Retinal pigment epithelial cell (primary cell): Measurements from ENCODE around the gene THSD8.

Experiments used
- DNase-seq: peaks from one replicate; pipeline ENCODE4 v3.0.0-alpha.2; 2010; ENCODE audit warnings: low read depth
- H3K4me3 ChIP-seq: 2 replicates; pipeline ENCODE4 v1.5.1; 2011; ENCODE audit warnings: mild to moderate bottlenecking, low read length, control low read depth, moderate library complexity
- TF ChIP-seq, protein P1 (sequence below): conservative IDR thresholded peaks from 2 replicates; pipeline ENCODE4 v1.5.1; 2011; ENCODE audit warnings: low read depth, low read length, control low read depth, inconsistent platforms

The THSD8 gene

DNA sequence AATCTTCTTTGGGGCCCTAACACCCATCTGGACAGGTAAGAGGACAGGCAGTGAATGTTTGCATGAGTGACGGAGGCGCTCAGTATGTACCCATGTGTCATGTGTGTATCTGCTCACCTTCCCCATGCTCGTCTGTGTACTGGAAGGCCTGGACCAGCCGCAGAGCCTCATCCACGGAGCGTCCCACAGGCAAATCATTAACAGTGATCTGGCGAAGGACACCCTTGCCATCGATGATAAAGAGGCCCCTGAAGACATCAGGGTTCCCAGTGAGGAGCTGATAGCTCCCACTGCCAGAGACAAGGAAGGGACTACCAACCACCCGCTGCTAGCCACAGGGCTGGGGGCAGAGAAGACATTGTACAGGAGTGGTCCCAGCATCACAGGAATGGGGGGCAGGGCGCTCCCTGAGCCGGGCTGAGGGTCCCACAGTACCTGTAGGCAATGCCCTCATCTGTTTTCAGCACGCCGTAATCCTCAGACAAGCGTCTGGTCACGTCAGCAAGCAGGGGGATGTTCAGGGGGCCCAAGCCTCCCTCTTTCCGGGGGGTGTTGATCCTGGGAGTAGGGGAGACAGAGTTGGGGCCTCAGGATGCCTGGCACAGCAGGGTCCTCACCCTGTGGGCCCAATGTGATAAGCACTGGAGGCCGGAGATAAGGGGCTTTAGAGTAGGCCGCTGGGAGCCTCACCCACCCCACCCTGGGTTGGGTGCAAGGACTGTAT is 2.0 kb upstream of the THSD8 start:
- TF ChIP-seq, protein P1, sequence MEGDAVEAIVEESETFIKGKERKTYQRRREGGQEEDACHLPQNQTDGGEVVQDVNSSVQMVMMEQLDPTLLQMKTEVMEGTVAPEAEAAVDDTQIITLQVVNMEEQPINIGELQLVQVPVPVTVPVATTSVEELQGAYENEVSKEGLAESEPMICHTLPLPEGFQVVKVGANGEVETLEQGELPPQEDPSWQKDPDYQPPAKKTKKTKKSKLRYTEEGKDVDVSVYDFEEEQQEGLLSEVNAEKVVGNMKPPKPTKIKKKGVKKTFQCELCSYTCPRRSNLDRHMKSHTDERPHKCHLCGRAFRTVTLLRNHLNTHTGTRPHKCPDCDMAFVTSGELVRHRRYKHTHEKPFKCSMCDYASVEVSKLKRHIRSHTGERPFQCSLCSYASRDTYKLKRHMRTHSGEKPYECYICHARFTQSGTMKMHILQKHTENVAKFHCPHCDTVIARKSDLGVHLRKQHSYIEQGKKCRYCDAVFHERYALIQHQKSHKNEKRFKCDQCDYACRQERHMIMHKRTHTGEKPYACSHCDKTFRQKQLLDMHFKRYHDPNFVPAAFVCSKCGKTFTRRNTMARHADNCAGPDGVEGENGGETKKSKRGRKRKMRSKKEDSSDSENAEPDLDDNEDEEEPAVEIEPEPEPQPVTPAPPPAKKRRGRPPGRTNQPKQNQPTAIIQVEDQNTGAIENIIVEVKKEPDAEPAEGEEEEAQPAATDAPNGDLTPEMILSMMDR = no peak
- no peak for DNase-seq
- H3K4me3 ChIP-seq = no peak overlapping the region

DNA sequence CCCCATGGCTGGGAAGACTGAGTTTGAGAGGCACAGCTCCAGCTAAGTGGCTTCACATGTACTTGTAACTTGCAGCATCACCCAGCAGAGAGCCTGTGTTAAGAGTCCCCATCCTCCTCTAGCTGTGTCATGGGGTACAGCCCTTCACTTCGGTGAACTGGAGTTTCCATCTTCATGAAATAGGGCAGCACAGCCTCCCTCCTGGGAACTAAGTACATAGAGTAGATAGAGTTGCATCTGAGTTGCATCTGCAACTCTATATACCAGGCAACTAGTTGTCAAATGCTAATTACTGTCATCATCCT is 1.5 kb upstream of the THSD8 start:
- DNase-seq = no peak
- H3K4me3 ChIP-seq = peak overlapping the region; percentile 89
- TF ChIP-seq, protein P1 = no peak

DNA sequence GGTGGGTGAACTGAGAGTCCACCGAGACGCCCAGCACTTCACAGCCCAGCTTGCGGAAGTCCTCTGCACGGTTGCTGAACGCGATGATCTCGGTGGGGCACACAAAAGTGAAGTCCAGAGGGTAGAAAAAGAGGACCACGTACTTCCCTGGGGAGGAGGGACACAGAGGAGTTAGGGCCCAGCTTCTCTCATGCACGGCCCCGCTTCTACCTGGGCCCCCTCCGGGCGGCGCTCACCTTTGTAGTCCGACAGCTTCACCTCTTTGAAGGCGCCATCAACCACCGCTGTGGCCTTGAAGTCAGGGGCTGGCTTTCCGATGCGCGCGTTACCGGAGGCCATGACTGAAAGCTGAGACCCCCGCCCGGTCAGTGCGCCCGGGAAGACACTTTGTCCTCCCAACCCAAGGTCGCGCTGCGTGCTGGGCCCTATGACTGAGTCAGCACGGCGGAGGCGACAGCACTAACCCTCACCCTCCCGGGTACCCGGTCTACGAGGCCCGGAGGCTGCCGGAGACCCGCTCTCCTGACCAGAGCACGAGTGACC is 875 bp upstream of the THSD8 start:
- peak overlapping the region; percentile 89 for H3K4me3 ChIP-seq
- TF ChIP-seq, protein P1 = no peak
- DNase-seq = no peak

DNA sequence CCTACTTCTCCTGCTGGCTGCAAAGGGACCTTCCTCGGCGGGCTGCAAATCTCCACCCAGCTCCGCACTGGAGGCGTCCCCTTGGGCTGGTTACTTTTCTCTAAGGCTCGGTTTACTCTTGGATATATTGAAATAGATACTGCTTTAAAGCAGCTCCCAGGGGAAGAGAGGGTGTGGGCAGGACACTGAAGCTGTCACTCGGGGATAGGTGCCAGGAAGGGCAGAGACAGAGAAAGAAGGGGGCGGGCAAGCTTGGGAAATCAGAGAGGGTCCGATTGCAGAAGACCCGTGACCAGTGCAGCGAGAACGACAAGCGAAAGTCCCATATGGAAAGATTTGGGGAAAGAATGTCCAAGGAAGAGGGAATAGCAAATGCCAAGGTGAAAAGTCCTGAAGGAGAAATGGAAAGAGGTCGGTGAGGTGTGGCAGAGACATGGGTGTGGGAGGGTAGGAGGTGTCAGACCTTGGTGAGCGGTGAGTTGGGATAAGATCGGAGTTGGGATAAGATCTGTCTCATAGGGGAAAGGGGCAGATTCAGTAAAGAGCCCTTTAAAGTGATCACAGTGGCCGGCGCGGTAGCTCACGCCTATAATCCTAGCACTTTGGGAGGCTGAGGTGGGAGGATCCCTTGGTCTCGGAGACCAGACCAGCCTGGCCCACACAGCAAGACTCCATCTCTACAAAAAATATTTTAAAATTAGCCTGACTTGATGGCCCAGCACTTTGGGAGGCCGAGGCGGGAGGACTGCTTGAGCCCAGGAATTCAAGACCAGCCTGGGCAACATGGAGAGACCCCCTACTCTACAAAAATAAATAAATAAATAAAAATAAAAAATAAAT is 618 bp downstream of the THSD8 start:
- DNase-seq = no peak
- H3K4me3 ChIP-seq = peak overlapping the region; percentile 89
- TF ChIP-seq, protein P1 = no peak

DNA sequence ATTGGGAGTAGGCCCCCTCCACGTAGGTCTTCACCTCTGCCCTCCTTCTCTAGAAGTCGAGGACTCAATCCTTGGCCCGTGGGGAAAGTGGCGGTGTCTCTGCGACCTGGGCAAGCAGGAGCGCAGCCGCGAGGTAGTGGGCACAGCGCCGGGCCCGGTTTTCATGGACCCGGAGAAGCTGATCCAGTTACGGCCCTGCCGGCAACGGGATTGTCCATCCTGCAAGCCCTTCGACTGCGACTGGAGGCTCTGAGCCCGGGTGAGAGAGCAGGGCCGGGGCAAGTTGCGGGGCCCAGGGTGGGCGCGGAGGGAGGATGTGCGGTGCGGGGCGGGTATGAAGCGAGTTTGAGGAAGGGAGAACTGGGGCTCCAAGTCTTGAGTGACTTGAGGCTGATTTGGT is 2.2 kb downstream of the THSD8 start:
- TF ChIP-seq, protein P1 = no peak
- no peak overlapping the region for H3K4me3 ChIP-seq
- DNase-seq = no peak

DNA sequence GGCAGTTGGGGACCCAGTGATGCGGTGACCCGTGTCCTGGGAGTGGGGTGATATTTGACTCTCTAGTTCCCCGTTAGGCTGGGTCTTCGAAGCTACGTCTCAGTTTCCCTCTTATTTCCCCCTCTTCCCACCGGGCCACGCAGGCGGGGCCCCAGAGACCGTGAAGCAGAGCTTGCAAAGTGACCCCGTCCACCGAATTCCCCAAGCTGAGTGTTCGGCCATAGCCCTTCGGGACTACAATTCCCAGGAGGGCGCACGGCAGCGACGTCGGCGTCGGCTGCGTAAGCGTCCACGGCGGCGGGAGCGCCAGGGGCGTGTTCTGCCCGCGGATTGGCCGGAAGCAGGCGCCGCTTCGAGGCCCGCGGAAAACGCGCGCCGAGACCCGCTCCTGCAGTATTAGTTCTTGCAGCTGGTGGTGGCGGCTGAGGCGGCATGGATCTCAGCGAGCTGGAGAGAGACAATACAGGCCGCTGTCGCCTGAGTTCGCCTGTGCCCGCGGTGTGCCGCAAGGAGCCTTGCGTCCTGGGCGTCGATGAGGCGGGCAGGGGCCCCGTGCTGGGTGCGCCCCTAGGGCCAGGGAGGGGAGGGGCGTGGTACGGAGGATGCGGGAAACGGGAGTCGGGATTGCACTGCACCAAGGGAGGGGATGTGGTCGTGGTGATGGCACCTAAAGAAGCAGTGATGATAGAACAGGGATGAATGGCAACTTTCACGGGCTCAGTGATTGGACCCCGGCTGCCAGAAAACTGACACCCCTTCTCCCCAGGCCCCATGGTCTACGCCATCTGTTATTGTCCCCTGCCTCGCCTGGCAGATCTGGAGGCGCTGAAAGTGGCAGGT is 4.6 kb downstream of the THSD8 start, which contains the start of gene RNASEH2A:
RNASEH2A (plus strand) TSS at position 343 of the 840 bp plus-strand sequence; CDS start at position 433, 90 bp downstream.
- DNase-seq = no peak
- TF ChIP-seq, protein P1 = no peak
- peak within 1 kb of the TSS; percentile 70 for H3K4me3 ChIP-seq
